NAMALWA (cell line): ENCODE results near the gene PTPN14.
"Not testable (repeated sequence)": the region's sequence is repeated elsewhere in the genome, so short reads cannot be mapped to it uniquely, and the experiment has no call there.

Experiments used
- DNase-seq: peaks from one replicate; pipeline ENCODE4 v3.0.0-alpha.2; 2015; ENCODE audit warnings: low spot score

PTPN14 gene

DNA sequence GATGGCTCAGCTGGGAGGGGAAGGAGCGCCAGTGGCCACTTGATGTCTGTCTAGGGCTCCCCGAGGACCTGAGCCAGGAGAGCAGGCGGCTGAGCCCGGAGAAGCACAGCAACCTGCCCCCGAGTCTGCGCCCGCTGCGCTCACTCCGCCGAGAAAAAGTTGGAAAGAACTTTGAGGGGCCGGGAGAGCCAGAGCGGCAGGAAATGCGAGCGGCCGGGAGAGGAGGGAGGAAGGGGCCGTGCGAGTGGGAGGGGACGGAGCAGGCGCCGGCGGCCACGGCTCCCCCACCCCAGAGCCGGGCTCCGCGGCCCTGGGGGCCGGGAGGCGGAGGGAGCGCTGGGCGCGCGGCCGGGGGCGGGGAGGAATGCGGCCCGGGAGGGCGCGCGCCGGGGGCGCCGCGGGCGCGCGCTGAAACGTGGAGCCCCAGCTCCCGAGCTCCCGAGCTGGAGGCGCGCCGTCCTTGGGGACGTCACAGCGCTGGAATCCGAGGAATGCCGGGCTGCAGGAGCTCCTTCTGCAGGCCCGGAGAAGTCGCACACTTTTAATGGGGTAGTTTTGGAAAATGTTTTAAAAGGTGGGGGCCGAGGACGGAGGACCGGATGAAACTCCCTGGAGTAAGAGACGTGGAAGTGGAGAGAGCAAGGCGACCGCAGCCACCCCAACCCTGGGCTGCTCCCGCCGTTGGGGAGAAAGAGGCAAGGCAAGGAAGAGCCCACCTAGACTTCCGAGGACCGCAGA, at the start of gene PTPN14:
Gene PTPN14 (minus strand): TSS at position 167 of the 738 bp plus-strand sequence. CDS start 86,799 bp downstream, outside the sequence.
- no peak for DNase-seq

DNA sequence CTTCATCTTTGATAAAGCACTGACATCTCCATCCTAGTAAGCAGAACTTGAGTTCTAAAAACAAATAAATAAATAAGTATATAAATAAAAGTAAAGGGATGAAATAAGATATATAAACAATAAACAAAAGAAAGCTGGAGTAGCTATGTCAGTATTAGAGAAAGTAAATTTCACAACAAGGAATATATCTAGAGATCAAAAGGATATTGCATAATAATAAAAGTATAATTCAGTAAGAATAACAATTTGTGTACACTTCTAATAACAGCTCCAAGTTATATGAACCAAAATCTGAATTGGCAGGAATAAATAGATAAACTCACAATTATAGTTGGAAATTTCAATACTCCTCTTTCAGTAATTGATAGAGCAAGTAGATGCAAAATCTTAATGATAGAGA, 41.8 kb upstream of the PTPN14 start:
- DNase-seq: no peak

DNA sequence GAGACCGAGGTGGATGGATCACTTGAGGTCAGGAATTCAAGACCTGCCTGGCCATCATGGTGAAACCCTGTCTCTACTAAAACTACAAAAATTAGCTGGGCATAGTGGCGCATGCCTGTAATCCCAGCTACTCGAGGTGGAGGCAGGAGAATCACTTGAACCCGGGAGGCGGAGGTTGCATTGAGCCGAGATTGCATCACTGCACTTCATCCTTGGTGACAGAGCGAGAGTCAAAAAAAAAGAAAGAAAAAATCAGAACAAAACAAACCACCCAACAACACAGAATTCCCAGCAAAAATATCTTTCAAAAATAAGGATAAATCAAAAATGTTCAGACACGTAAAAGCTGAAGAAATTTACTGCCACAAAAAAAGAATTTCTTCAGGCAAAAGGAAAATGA, 40.5 kb upstream of the PTPN14 start:
- DNase-seq: not testable (repeated sequence)

DNA sequence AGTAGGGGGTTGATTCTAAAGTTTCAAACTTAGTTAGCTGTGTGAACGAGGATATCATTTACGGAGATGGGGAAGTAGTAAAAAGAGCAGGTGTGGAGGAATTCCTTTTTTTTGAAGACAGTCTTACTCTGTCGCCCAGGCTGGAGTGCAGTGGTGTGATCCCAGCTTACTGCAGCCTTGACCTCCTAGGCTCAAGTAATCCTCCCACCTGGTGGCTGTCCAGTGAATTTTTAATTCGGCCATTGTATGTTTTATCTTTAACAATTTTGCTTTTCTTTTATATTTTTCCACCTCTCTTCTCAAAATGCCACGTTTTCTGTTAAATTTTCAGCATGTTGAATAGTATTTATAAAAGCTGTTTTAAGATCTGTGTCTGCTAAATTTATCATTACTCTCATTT, 39.3 kb upstream of the PTPN14 start:
- DNase-seq: no peak

DNA sequence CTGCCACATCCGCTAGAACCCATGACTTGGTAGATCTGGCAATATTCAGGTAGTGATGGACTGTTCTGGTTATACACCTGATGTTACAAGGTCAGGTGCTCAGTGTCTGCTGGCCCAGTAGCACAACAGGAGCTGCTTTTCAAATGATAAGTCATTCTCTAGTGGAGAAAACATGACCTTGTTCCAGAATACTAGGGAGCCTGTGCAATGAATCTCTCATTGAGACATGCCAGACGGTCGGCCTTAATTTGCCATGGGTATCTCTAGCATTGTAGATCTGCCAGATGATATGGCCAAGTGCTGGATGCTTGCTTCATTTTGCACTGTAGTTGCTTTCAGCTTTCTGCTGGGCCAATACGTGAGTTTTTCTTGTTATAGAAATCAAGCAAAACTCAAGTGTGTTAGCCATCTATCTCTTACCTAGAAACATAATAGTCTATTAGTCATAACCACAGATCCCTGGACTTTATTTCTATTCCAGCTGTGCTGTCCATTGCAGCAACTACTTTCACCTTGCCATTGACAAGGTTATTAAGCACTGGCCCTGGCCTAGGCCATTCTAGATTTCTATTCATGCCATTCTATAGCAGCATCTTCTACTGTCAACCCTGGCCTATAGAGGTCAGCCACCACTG, 37.7 kb upstream of the PTPN14 start:
- no peak for DNase-seq

DNA sequence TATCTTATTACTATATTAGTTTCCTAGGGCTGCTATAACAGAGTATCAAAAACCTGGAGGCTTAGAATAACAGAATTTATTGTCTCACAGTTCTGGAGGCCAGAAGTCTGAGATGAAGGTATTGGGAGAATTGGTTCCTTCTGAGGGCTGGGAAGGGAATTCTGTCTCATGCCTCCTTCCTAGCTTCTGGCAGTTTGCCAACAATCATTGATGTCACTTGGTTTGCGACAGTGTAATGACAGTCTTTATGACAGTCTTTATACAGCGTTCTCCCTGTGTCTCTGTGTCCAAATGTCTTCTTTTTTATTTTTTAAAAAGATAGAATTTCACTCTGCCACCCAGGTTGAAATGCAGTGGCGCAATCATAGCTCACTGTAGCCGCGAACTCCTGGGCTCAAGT, 35.8 kb upstream of the PTPN14 start:
- no peak for DNase-seq

DNA sequence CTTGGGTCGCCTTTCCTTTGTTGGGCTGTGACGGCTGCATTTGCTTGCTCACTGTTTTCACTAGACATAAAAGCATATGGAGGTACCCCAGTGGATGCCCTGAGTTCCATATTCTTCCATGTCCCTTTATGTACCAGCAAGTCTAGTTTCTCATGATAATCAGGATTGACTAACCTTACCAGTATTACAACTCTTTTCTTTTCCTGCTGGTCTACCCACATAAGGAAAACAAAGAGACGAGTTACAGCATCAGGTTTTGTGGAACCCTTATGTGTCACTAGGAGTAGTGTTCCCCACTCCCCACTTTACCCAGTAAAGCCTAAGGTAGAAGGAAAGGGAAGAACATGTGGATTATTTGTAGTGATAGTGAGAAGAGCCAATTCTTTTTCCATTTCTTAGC, 35.2 kb upstream of the PTPN14 start:
- DNase-seq: no peak

DNA sequence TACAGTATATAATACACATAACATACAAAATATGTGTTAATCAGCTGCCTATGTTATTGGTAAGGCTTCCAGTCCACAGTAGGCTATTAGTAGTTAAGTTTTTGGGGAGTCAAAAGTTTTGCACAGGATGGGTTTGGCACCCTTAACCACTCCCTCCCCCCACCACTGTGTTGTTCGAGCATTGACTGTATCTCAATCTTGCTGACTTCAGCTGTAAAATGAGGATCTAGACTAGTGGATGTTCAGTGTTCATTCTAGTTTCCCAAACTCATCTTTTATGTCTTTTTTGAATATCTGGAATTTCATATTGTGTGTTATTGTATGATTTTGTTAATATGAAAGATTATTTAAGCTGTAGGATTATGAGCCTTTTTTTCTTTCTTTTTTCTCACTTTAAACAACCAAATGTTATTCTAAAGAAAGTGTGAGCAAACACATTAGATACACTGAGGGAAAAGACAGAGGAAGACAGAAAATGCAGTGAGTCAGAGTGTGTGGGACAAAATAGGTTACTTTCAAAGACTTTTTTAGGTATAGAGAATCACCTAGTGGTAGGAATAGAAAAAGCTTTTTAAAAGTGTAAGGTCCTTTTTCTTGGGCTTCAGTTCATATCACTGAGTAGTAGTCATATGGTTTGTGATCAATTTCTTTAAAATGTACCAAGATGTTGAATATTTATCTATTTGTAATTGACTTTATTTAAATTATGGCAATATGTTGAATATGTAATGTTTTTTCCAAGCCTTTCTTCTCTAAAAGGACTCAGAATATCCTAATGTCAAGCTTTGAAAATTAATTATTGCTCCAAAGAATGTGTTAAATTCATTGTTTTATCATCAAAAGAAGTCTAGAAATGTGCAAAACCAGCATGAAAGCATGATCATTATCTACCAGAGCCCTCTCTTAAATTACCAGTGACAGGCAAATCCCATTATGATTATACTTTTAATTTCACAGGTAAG, 33.7 kb upstream of the PTPN14 start:
- peak; percentile 47 for DNase-seq

DNA sequence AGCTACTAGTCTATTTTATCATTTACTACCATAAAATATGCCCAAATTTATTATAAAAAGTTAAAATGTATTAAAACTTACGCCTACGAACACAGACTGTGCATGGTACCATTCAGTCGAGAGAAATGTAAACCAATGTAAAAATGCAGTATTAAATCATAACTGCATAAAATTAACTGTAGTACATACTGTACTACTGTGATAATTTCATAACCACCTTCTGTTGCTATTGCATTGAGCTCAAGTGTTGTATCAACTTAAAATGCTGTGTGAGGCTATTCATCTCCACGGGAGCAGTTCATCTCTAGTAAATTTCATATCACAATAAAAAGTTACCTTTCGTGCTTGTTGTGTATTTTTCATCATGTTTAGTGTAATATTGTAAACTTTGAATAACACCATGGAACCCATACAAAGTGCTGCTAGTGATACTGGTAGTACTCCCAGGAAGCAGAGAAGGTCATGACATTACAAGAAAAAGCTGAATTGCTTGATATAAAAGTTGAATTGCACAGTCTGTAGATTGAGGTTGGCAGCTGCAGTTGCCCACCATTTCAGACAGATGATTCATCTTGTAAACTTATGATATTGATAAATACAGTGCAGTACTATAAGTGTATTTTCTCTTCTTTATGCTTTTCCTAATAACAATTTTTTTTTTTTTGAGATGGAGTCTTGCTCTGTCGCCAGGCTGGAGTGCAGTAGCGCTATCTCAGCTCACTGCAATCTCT, 32.6 kb upstream of the PTPN14 start:
- no peak for DNase-seq

DNA sequence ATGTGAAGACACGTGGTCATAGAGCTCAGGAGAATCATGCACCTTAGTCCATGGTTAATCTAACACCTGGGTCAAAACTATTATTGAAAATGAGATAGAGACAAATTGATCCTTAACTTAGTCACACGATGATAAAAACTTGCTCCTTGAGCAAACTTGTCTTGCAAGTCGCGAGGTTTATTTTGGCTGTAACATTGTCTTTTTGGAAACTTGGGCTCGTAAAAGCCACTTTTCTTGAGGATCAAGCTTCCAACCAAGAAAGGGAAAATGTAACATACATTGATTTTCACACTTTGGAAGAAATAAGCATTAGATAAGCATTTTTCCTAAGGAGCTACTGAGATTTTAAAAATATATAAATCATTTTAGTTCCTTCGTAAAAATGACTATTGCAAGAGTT, 31.7 kb upstream of the PTPN14 start:
- no peak for DNase-seq

DNA sequence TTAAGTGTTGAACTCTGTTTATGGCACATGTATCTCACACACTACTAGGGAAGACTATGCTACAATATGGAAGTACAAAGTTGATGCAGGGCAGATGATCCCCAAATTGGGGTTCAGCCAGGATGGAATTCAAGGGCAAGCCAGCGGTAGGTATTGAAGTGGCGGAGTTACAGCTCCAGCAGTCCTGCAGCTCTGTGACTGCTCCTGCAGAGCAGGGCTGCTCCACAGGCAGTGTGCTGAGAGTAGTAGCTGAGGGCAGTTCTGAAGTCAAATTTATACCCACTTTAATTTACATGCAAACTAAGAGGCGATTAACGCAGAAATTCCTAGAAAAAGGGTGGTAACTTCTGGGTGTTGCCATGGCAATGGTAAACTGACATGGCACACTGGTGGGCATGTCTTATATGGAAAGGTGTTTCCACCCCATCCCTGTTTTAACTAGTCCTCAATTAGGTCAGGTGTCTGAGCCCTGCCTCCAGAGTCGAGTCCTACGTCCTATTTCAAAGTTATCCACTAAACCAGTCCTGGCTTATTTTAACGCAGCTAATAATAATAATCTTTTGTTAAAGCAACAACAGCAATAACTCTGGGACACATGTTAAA, 31.0 kb upstream of the PTPN14 start:
- DNase-seq: no peak

DNA sequence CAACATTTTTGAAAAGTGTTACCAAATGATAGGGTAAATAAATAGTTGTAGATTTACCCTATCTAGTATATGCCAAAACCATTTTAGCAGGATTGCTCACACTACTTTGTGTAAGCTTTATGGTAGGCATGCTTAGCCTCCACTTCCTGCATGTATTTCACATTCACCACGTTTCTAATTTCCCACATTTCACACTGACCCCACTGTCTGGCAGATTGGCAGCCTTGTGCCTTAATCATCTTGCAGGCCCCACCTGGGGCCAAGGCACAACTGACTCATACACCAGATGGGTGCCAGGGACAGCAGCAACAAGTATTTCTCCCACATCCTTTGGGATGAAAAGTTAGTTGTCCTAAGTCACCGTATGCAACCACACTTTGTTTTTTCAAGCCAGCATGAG, 30.4 kb upstream of the PTPN14 start:
- DNase-seq: no peak

DNA sequence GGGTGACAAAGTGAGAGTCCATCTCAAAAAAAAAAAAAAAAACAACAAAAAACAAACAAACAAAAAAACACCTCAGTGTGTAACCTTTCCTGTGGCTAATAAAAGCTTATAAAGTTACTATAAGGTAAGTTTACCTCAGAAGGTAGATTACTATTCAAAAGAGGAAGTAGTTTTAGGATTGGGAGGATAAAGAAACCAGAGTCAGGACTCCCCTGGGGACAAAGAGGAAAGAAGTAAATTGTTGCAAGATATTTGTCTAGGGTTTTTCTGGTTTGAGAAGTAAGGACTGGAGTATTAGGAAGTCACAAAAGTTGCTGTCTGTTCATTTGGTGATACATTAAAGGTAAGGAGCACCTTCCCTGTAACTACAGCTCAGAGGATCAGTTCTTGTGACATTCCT, 27.8 kb upstream of the PTPN14 start:
- DNase-seq: peak; percentile 19

DNA sequence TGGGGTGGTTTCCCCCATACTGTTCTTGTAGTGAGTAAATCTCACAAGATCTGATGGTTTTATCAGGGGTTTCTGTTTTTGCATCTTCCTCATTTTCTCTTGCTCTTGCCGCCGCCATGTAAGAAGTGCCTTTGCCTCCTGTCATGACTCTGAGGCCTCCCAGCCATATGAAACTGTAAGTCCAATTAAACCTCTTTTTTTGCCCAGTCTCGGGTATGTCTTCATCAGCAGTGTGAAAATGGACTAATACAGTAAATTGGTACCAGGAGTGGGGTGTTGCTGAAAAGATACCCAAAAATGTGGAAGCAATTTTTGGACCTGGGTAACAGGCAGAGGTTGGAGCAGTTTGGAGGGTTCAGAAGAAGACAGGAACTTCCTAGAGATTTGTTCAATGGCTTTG, 24.7 kb upstream of the PTPN14 start:
- DNase-seq: not testable (repeated sequence)

DNA sequence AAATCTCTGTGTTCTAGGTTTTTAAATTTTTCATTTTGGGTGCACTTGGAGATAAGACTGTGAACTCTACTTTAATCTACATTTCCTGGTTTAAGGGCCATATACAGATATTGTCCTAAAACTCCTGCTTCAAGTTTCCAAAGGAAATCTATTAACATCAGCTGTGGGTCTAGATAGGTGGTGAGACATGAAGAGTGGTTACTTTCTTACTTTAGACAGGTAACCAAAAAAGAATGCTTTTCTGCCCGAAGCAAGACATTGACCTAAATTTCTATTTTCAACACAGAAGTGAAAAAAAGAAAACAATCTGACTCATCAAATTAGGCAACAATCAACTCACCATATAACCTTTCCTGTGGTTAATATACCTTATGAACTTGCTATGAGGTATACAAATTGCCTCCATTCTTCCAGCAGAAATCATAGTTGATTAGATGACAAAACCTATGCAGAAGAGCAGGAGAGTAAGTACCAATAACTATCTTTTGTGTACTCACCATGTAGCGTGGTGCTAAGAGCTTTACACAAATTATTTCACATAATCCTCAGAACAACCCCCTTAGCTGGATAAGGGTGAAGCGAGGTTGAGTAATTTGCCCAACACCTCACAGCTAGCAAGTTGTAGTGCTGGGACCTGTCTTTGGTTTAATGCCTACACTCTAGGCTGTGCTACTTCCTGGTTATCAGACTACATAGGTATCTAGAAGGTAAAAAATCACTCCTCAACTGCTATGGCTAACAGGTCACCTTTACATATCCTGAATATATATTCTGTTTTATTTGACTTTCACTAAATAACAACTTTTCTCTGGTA, 23.4 kb upstream of the PTPN14 start:
- DNase-seq: no peak

DNA sequence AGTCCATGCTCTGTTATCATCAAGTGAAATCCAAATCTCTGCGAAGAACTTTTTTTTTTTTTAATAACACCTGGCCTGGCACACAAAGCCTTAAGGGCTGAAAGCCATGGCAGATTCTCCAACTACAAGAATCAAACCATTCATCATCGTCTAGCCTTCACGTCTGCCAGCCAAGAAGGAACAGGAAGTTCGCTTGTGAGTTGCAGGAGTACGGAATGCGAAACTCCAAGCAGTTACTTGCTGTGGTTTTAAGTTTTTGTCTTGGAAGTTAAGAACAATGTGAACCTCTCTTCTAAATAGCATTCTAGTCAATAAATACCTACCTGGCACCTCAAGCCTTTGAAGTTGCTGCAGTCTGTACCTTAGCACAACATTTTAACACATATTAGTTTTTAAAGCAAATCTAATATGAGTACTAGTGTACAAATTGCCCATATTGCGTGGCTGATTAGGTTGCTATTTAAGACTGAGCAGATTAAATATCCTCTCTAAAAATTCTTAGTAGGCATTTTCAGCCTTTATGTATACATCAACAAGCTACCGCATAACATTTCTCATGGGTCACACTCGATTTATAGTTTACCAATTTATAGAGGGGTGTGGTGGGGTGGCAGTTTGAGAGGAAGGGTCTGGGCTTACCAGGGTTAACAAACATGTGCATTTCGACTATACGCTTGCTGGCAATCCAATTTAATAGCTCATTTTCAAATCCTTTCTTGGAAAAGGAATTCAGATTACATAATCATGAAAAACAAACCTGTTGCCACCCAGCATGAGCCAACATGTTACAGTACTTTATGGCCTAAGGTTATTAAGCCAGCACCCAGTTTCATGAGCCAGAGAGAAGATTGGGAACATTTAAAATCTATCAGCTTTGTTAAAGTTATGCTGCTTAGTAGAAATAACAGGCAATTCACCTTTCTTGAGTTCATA, 22.2 kb upstream of the PTPN14 start:
- no peak for DNase-seq

DNA sequence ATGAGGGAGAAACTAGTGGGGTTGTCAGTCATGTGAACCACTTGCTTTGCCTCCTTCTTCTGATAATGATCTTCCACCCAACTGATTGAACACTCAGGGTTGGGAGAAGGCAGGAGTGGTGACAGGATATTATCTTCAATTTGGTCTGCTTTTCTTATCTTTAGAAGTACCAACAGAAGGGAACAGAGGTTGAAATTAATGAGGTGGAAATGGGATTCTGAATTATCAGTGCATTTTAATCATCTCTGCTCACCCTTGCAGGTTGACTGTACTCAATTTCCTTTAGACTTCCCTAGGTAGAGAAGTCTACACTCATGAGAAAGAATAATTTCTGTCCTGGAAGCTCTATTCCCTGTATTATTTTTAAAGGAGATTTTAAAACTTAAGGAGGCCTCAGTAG, 19.9 kb upstream of the PTPN14 start:
- no peak for DNase-seq

DNA sequence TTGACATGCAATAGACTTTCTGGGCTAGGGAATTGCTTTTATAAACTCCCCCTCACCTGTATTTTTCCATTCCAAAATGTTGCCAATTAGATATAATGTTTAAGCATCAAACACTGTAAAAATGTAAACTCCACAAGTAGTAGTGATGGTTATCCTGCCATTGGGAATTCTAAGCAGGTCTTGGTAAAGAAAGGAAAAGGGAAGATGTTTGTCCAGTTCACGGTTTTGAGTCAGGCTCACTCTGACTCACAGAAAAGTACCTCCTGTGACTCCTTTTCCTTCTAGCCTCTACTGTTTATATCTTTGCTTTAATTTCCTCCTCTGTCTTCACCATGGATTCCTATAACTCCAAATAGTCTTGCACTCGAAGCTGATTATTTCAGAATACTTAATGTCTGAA, 19.0 kb upstream of the PTPN14 start:
- DNase-seq: no peak

DNA sequence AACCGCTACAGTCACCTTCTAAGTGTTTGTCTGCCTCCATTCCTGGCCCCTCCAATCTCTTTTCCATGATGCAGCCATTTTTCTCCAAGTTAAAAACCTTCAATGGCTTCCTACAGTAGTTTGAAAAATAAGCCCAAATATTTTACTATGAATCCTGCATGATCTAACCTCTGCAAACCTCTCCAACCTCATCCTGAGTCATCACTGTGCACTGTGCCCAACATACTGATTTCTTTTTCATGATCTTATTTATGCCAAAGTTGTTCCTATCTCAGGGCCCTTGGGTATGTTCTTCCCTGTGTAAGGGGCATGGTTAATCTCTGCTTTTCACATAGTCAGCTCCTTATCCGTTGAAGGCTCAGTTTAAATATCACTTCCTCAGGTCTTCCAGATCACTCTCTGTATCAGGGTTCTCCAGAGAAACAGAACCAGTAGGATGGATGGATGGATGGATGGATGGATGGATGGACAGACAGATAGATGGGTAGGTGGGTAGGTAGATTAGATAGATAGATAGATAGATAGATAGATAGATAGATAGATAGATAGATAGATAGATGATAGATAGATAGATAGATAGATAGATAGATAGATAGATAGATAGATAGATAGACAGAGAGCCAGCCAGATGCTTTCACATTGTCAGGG, 18.1 kb upstream of the PTPN14 start:
- no peak for DNase-seq
